Measurements from ENCODE around the gene MMRN2.
"Not testable (repeated sequence)": the region's sequence is repeated elsewhere in the genome, so short reads cannot be mapped to it uniquely, and the experiment has no call there.

- not testable (repeated sequence) for TF ChIP-seq POLR2A, CTCF (IDR thresholded peaks at IDR 0.05)
Measured at GRCh38 chr10:86934162-86934711, 23.2 kb downstream of the MMRN2 start.

Measured in body of pancreas (tissue), 4 donors.